Progenitor cell of endocrine pancreas (in vitro differentiated cells): ENCODE measurements around the gene ERRFI1. TPM values are rescaled to one million over a fixed set of nuclear protein-coding genes. Genes with fewer than 3 reads are reported as not detected.

Experiments
- DNase-seq: peaks from one replicate; pipeline ENCODE4 v3.0.0; 2021; ENCODE audit warnings: low spot score; ENCODE audit not compliant: unreplicated experiment
- H3K27ac Mint-ChIP-seq: 2 replicates; pipeline ENCODE4 v1.8.0; 2021; ENCODE audit warnings: mild to moderate bottlenecking, moderate library complexity, mixed read lengths
- H3K27me3 Mint-ChIP-seq: 2 replicates; pipeline ENCODE4 v1.8.0; 2021; ENCODE audit warnings: mixed read lengths
- H3K36me3 Mint-ChIP-seq: 2 replicates; pipeline ENCODE4 v1.8.0; 2022; ENCODE audit warnings: mixed read lengths; ENCODE audit not compliant: insufficient read depth
- H3K4me1 Mint-ChIP-seq: 2 replicates; pipeline ENCODE4 v1.8.0; 2021; ENCODE audit warnings: low read depth, mixed read lengths
- H3K4me3 Mint-ChIP-seq: 2 replicates; pipeline ENCODE4 v1.8.0; 2021; ENCODE audit warnings: low read depth, mild to moderate bottlenecking, moderate library complexity, mixed read lengths
- H3K9me3 Mint-ChIP-seq: 2 replicates; pipeline ENCODE4 v1.8.0; 2021; ENCODE audit warnings: low read depth, mixed read lengths
- total RNA-seq: library from RNA; stranded (reverse); gene quantifications from 2 replicates; pipeline ENCODE4 v1.2.1, GENCODE V29; 2021
- TF ChIP-seq, protein P1 (sequence below): fragments of 200-600 bp; sonication (generic); IDR thresholded peaks from one replicate; pipeline ENCODE4 v1.5.0; 2021; ENCODE audit warnings: antibody characterized with exemption, mild to moderate bottlenecking; ENCODE audit not compliant: unreplicated experiment

The ERRFI1 gene
- total RNA-seq, 1 donor from 2014 or later = 138 TPM

- Mint-ChIP-seq H3K27me3 (no peaks in the 10 kb centered on the region), H3K9me3 (no peaks in the 10 kb centered on the region), H3K27ac (no peak overlapping the region), H3K36me3 (peaks cover 21% of the 10 kb centered on the region), H3K4me1 (peaks cover 4% of the 10 kb centered on the region), H3K4me3 (no peak overlapping the region)
- TF ChIP-seq, protein P1, sequence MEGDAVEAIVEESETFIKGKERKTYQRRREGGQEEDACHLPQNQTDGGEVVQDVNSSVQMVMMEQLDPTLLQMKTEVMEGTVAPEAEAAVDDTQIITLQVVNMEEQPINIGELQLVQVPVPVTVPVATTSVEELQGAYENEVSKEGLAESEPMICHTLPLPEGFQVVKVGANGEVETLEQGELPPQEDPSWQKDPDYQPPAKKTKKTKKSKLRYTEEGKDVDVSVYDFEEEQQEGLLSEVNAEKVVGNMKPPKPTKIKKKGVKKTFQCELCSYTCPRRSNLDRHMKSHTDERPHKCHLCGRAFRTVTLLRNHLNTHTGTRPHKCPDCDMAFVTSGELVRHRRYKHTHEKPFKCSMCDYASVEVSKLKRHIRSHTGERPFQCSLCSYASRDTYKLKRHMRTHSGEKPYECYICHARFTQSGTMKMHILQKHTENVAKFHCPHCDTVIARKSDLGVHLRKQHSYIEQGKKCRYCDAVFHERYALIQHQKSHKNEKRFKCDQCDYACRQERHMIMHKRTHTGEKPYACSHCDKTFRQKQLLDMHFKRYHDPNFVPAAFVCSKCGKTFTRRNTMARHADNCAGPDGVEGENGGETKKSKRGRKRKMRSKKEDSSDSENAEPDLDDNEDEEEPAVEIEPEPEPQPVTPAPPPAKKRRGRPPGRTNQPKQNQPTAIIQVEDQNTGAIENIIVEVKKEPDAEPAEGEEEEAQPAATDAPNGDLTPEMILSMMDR = no peak
- DNase-seq = no peak
These were observed 37.5 kb downstream of the ERRFI1 start for GRCh38 chr1:7988576-7988975.

GRCh38 chr1:7987528-7987927 is 38.6 kb downstream of the ERRFI1 start:
- peaks cover 22% of the 10 kb centered on the region for H3K36me3 Mint-ChIP-seq
- no peak overlapping the region for H3K27ac Mint-ChIP-seq
- no peak for DNase-seq
- no peaks in the 10 kb centered on the region for H3K27me3 Mint-ChIP-seq
- H3K9me3 Mint-ChIP-seq = no peaks in the 10 kb centered on the region
- TF ChIP-seq, protein P1 = no peak
- peaks cover 9% of the 10 kb centered on the region for H3K4me1 Mint-ChIP-seq
- no peak overlapping the region for H3K4me3 Mint-ChIP-seq

- Mint-ChIP-seq H3K9me3 (no peaks in the 10 kb centered on the region), H3K27ac (no peak overlapping the region), H3K36me3 (peaks cover 25% of the 10 kb centered on the region), H3K4me1 (peaks cover 13% of the 10 kb centered on the region), H3K27me3 (no peaks in the 10 kb centered on the region), H3K4me3 (no peak overlapping the region)
- no peak for DNase-seq
- TF ChIP-seq, protein P1 = no peak
These were observed 40.1 kb downstream of the ERRFI1 start for GRCh38 chr1:7985851-7986612.

- Mint-ChIP-seq H3K27ac (no peak overlapping the region), H3K9me3 (no peaks in the 10 kb centered on the region), H3K36me3 (peaks cover 28% of the 10 kb centered on the region), H3K4me3 (no peak overlapping the region), H3K4me1 (peaks cover 13% of the 10 kb centered on the region), H3K27me3 (no peaks in the 10 kb centered on the region)
- DNase-seq = no peak
- TF ChIP-seq, protein P1 = no peak
These were observed 41.3 kb downstream of the ERRFI1 start for GRCh38 chr1:7984811-7985210.

DNA sequence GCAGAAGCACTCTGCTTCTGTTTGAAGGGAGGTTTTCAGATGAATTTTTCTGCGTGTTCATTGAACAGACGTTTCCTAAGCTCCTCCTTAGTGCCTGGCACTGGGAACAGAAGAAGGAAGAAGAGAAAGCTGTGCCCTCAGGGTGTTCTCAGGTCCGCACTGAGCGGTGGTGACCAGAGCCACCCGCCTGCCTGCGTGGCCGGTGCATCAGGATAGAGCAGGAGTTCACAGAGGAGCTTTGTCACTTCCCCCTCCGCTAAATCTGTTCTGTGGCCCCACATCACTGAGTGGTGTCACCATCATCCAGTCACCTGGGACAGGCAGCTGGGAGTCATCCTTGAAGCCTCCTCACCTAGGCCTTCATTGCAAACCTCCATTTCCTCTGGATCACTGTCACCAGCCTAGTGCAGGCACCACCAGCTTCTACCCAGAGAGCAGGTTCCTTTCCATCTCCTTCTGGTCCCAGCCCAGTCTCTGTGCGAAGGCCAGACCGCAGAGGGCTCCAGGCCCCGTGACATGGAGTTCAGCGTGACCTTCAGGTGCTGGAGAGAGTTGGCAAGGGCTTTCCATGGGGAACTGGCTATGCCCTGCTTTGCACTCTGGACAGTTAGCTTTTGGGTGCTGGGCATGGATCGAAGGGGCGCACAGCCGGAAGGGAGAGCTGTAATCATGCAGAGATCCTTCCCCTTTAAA is 42.9 kb downstream of the ERRFI1 start:
- Mint-ChIP-seq H3K27ac (no peak overlapping the region), H3K36me3 (peaks cover 35% of the 10 kb centered on the region), H3K9me3 (no peaks in the 10 kb centered on the region), H3K4me1 (peaks cover 8% of the 10 kb centered on the region), H3K27me3 (no peaks in the 10 kb centered on the region), H3K4me3 (no peak overlapping the region)
- TF ChIP-seq, protein P1 = no peak
- DNase-seq = no peak
